GM12873 (cell line): ENCODE measurements around the gene NFE2L1.

Source experiments
- TF ChIP-seq, protein P1 (sequence below): IDR thresholded peaks from 2 replicates; pipeline ENCODE4 v1.5.1; 2012; ENCODE audit warnings: low read depth, mild to moderate bottlenecking, moderate library complexity, low read length, control low read depth; ENCODE audit not compliant: insufficient read depth; ENCODE audit errors: missing control alignments

Gene NFE2L1

GRCh38 chr17:48054238-48055185 is 6.4 kb downstream of the NFE2L1 start:
- TF ChIP-seq, protein P1, sequence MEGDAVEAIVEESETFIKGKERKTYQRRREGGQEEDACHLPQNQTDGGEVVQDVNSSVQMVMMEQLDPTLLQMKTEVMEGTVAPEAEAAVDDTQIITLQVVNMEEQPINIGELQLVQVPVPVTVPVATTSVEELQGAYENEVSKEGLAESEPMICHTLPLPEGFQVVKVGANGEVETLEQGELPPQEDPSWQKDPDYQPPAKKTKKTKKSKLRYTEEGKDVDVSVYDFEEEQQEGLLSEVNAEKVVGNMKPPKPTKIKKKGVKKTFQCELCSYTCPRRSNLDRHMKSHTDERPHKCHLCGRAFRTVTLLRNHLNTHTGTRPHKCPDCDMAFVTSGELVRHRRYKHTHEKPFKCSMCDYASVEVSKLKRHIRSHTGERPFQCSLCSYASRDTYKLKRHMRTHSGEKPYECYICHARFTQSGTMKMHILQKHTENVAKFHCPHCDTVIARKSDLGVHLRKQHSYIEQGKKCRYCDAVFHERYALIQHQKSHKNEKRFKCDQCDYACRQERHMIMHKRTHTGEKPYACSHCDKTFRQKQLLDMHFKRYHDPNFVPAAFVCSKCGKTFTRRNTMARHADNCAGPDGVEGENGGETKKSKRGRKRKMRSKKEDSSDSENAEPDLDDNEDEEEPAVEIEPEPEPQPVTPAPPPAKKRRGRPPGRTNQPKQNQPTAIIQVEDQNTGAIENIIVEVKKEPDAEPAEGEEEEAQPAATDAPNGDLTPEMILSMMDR = no peak

- TF ChIP-seq, protein P1 = no peak
These were observed 7.5 kb downstream of the NFE2L1 start for GRCh38 chr17:48055531-48056245.

DNA sequence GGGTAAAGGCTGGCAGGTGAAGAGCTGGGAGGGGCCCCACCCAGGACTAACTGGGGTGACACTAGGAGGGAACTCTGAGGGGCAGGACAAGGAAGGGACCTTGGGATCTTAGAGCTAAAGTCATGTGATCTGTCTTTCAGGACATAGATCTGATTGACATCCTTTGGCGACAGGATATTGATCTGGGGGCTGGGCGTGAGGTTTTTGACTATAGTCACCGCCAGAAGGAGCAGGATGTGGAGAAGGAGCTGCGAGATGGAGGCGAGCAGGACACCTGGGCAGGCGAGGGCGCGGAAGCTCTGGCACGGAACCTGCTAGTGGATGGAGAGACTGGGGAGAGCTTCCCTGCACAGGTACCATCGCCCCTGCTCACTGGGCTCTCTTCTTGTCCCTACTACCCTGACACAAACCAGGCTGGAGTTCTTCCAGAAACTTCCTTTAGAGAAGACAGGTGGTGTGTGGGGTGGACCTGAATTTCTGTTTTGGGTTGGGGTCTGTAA is 8.1 kb downstream of the NFE2L1 start:
- TF ChIP-seq, protein P1 = no peak

GRCh38 chr17:48056879-48057278 is 8.7 kb downstream of the NFE2L1 start:
- TF ChIP-seq, protein P1 = no peak

DNA sequence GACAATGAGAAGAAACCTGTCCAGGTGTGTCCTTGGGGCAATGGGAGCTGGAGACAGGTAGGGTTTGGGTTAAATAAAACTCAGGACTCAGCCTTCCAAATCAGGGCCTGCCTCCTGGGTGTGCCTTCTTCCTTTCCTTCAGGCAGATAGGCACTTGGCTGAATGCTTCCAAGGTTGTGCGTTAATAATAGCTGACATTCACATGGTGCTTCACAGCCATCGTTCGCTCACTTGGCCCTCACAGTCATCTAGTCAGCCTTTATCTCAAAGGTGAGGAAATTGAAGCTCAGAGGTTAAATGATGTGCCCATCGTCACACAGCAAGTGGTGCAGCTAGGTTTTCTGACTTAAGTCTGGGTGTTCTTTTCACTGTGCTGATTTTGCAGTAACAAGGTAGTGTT is 9.5 kb downstream of the NFE2L1 start:
- TF ChIP-seq, protein P1 = no peak

GRCh38 chr17:48058393-48059124 is 10.4 kb downstream of the NFE2L1 start:
- TF ChIP-seq, protein P1 = no peak

- TF ChIP-seq, protein P1 = no peak
These were observed 11.0 kb downstream of the NFE2L1 start for GRCh38 chr17:48059125-48059668.
